Neural progenitor cell (in vitro differentiated cells): ENCODE results near the gene XCR1. TPM values are rescaled to one million over a fixed set of nuclear protein-coding genes. Genes with fewer than 3 reads are reported as not detected.
A peak's percentile ranks its signal among the peaks of the same experiment; 100 is the strongest.

ENCODE experiments used
- DNase-seq: peaks from one replicate; pipeline ENCODE4 v3.0.0-alpha.2; 2016; ENCODE audit warnings: low spot score
- H2AFZ ChIP-seq: fragments of 200-600 bp; sonication (generic); replicated peaks from 2 replicates; pipeline ENCODE4 v1.6.1; 2016; ENCODE audit warnings: antibody characterized with exemption
- H3F3A ChIP-seq: fragments of 200-600 bp; sonication (generic); 2 replicates; pipeline ENCODE4 v1.6.1; 2016; ENCODE audit warnings: antibody characterized with exemption, low read depth
- H3K27ac ChIP-seq: fragments of 200-600 bp; sonication (generic); 2 replicates; pipeline ENCODE4 v1.5.1; 2016; ENCODE audit warnings: mild to moderate bottlenecking
- H3K27me3 ChIP-seq: fragments of 200-600 bp; sonication (generic); 2 replicates; pipeline ENCODE4 v1.6.1; 2016; ENCODE audit warnings: mild to moderate bottlenecking, moderate library complexity
- H3K36me3 ChIP-seq: fragments of 200-600 bp; sonication (generic); 2 replicates; pipeline ENCODE4 v1.5.1; 2016
- H3K4me1 ChIP-seq: fragments of 200-600 bp; sonication (generic); 2 replicates; pipeline ENCODE4 v1.6.1; 2016; ENCODE audit warnings: mixed run types
- H3K4me2 ChIP-seq: fragments of 200-600 bp; sonication (generic); 2 replicates; pipeline ENCODE4 v1.6.1; 2016
- H3K4me3 ChIP-seq: fragments of 200-600 bp; sonication (generic); 2 replicates; pipeline ENCODE4 v1.5.1; 2016
- H3K79me2 ChIP-seq: fragments of 200-600 bp; sonication (generic); 2 replicates; pipeline ENCODE4 v1.6.1; 2016; ENCODE audit warnings: low read depth
- H3K9ac ChIP-seq: fragments of 200-600 bp; sonication (generic); 2 replicates; pipeline ENCODE4 v1.6.1; 2016
- H3K9me3 ChIP-seq: fragments of 200-600 bp; sonication (generic); 2 replicates; pipeline ENCODE4 v1.5.1; 2016; ENCODE audit warnings: low read depth
- H4K20me1 ChIP-seq: fragments of 200-600 bp; sonication (generic); 2 replicates; pipeline ENCODE4 v1.6.1; 2016; ENCODE audit warnings: low read depth
- H3K27ac Mint-ChIP-seq: 3 replicates; pipeline ENCODE4 v1.8.0; 2021; ENCODE audit warnings: mixed read lengths
- H3K27me3 Mint-ChIP-seq: 2 replicates; pipeline ENCODE4 v1.8.0; 2022; ENCODE audit warnings: low read depth, mild to moderate bottlenecking, inconsistent platforms, moderate library complexity, mixed read lengths; ENCODE audit not compliant: insufficient read depth
- H3K36me3 Mint-ChIP-seq: 3 replicates; pipeline ENCODE4 v1.8.0; 2021; ENCODE audit warnings: mixed read lengths
- H3K4me1 Mint-ChIP-seq: 3 replicates; pipeline ENCODE4 v1.8.0; 2021; ENCODE audit warnings: mixed read lengths
- H3K4me3 Mint-ChIP-seq: 3 replicates; pipeline ENCODE4 v1.8.0; 2021; ENCODE audit warnings: mild to moderate bottlenecking, moderate library complexity, mixed read lengths
- H3K9me3 Mint-ChIP-seq: 3 replicates; pipeline ENCODE4 v1.8.0; 2020; ENCODE audit warnings: mixed read lengths
- CTCF ChIP-seq: fragments of 200-600 bp; sonication (generic); IDR thresholded peaks from 2 replicates; pipeline ENCODE4 v1.5.1; 2017; ENCODE audit warnings: antibody characterized with exemption, mild to moderate bottlenecking
- EZH2 ChIP-seq: fragments of 200-600 bp; sonication (generic); IDR thresholded peaks from 2 replicates; pipeline ENCODE4 v1.6.1; 2017; ENCODE audit warnings: antibody characterized with exemption, mild to moderate bottlenecking, moderate library complexity
- EZH2phosphoT487 ChIP-seq: fragments of 200-600 bp; sonication (generic); IDR thresholded peaks from 2 replicates; pipeline ENCODE4 v1.6.1; 2017; ENCODE audit warnings: antibody characterized with exemption
- total RNA-seq: library from RNA; depleted of rRNA; stranded (reverse); fragments of >200 nt; gene quantifications from 2 replicates; pipeline ENCODE4 v1.2.3, GENCODE V29; 2015; ENCODE audit warnings: low replicate concordance

The XCR1 gene
- total RNA-seq, 1 donor from 2014 or later: not detected

DNA sequence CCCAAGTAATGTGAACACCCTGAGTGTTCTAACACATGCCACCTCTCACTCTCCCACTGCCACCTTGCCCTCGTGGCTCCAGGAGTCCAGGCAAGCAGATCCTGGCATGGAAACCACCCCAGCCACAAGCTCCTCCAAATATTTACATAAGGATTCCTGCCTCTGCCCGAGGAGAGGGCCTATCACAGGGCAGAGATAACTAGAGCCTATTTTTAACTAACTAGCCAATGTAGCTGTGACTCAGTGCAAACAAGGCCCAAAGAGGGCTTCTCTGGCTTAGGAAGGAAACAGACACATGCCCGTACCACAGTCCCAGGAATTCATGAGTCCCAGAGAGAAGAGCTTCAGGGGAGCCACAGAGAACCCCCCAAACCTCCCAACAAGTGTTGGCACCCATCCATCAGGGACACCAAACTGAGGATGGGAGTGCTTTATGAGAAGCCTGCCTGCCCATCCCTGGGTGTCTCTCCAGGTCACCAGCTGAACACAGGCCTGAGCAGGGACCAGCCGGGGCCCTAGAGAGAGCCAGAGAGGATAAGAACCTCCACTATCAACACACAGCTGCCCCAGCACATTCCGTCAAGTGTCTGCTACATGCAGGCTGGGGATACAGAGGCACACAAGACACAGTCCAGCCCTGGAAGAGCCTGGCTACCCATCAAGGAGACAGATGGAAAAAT, 40.8 kb downstream of the XCR1 start:
- Histone ChIP-seq H3K27me3 (no peaks in the 10 kb centered on the region), H4K20me1 (peaks cover 39% of the 10 kb centered on the region), H3K27ac (no peak overlapping the region), H3K4me3 (no peak overlapping the region), H3K79me2 (peaks cover 5% of the 10 kb centered on the region), H3F3A (no peaks in the 10 kb centered on the region), H3K36me3 (no peaks in the 10 kb centered on the region), H2AFZ (no peak overlapping the region), H3K9me3 (no peaks in the 10 kb centered on the region), H3K4me2 (no peak overlapping the region), H3K4me1 (no peaks in the 10 kb centered on the region), H3K9ac (no peak overlapping the region)
- TF ChIP-seq CTCF: no peak
- H3K4me3 Mint-ChIP-seq: no peak overlapping the region
- no peaks in the 10 kb centered on the region for H3K9me3 Mint-ChIP-seq
- H3K27me3 Mint-ChIP-seq: peaks cover 3% of the 10 kb centered on the region
- H3K36me3 Mint-ChIP-seq: peaks cover 1% of the 10 kb centered on the region
- H3K27ac Mint-ChIP-seq: no peak overlapping the region
- DNase-seq: no peak
- H3K4me1 Mint-ChIP-seq: peaks cover 12% of the 10 kb centered on the region

GRCh38 chr3:45985532-45986302, 41.6 kb downstream of the XCR1 start:
- DNase-seq: no peak
- H3F3A ChIP-seq: no peaks in the 10 kb centered on the region
- no peak overlapping the region for H3K9ac ChIP-seq
- H3K9me3 Mint-ChIP-seq: no peaks in the 10 kb centered on the region
- peaks cover 12% of the 10 kb centered on the region for H3K4me1 Mint-ChIP-seq
- H3K4me1 ChIP-seq: no peaks in the 10 kb centered on the region
- peaks cover 5% of the 10 kb centered on the region for H3K79me2 ChIP-seq
- H3K4me3 Mint-ChIP-seq: no peak overlapping the region
- H3K9me3 ChIP-seq: no peaks in the 10 kb centered on the region
- H3K36me3 Mint-ChIP-seq: peaks cover 6% of the 10 kb centered on the region
- H3K4me3 ChIP-seq: no peak overlapping the region
- no peaks in the 10 kb centered on the region for H3K27me3 ChIP-seq
- H3K27ac Mint-ChIP-seq: no peak overlapping the region
- peaks cover 33% of the 10 kb centered on the region for H4K20me1 ChIP-seq
- no peak overlapping the region for H2AFZ ChIP-seq
- peaks cover 3% of the 10 kb centered on the region for H3K36me3 ChIP-seq
- no peak for TF ChIP-seq EZH2
- TF ChIP-seq CTCF: no peak
- no peak for TF ChIP-seq EZH2phosphoT487
- peaks cover 2% of the 10 kb centered on the region for H3K27me3 Mint-ChIP-seq
- H3K4me2 ChIP-seq: no peak overlapping the region
- no peak overlapping the region for H3K27ac ChIP-seq

GRCh38 chr3:45984331-45985312, 42.7 kb downstream of the XCR1 start:
- H3K27me3 Mint-ChIP-seq: peaks cover 2% of the 10 kb centered on the region

More at GRCh38 chr3:45984331-45985312, 42.7 kb downstream of the XCR1 start:
- Histone ChIP-seq H3K27me3 (no peaks in the 10 kb centered on the region), H3K4me2 (no peak overlapping the region), H3K9me3 (no peaks in the 10 kb centered on the region), H3K9ac (no peak overlapping the region), H3K27ac (no peak overlapping the region), H3K36me3 (peaks cover 7% of the 10 kb centered on the region), H3K79me2 (peaks cover 5% of the 10 kb centered on the region), H3F3A (no peaks in the 10 kb centered on the region), H2AFZ (no peak overlapping the region), H3K4me1 (no peaks in the 10 kb centered on the region), H3K4me3 (no peak overlapping the region), H4K20me1 (peaks cover 25% of the 10 kb centered on the region)
- H3K36me3 Mint-ChIP-seq: peaks cover 6% of the 10 kb centered on the region
- H3K4me1 Mint-ChIP-seq: peaks cover 12% of the 10 kb centered on the region
- H3K27ac Mint-ChIP-seq: peak overlapping the region; percentile 33
- no peak for TF ChIP-seq EZH2
- TF ChIP-seq EZH2phosphoT487: no peak
- TF ChIP-seq CTCF: no peak
- H3K9me3 Mint-ChIP-seq: no peaks in the 10 kb centered on the region
- DNase-seq: no peak
- H3K4me3 Mint-ChIP-seq: no peak overlapping the region
